22Rv1 (cell line): ENCODE measurements around the gene SNX13.
"Not testable (repeated sequence)": the region's sequence is repeated elsewhere in the genome, so short reads cannot be mapped to it uniquely, and the experiment has no call there.

Source experiments
- CTCF ChIP-seq: fragments of 450-650 bp; IDR thresholded peaks from 2 replicates; pipeline ENCODE4 v1.5.1; 2017; ENCODE audit warnings: mild to moderate bottlenecking
- ZFX ChIP-seq: fragments of 450-650 bp; IDR thresholded peaks from 2 replicates; pipeline ENCODE4 v1.6.1; 2017; ENCODE audit warnings: antibody characterized with exemption, borderline replicate concordance

GRCh38 chr7:17909310-17909709 lies 31.0 kb downstream of the SNX13 start:
- TF ChIP-seq CTCF, ZFX: not testable (repeated sequence)
